ENCODE results near the gene CFC1.
"Not testable (repeated sequence)": the region's sequence is repeated elsewhere in the genome, so short reads cannot be mapped to it uniquely, and the experiment has no call there.

- TF ChIP-seq CTCF (IDR thresholded peaks at IDR 0.05; ENCODE audit: low read depth, low read length, poor library complexity, severe bottlenecking); EZH2phosphoT487 (IDR thresholded peaks at IDR 0.05; ENCODE audit: borderline replicate concordance, low read length): not testable (repeated sequence)
These were observed 14.6 kb downstream of the CFC1 start for GRCh38 chr2:130584726-130585125.
